GM11168 (cell line): Measurements from ENCODE around the gene MALT1.

ENCODE experiments used
- in situ Hi-C: fragments of 300-500 bp; cut with MboI; formaldehyde crosslinking; loops from one replicate; pipeline ENCODE4 v1.12.0; 2022; ENCODE audit warnings: low sequenced_read_pairs; ENCODE audit not compliant: unreplicated experiment

Gene MALT1

DNA sequence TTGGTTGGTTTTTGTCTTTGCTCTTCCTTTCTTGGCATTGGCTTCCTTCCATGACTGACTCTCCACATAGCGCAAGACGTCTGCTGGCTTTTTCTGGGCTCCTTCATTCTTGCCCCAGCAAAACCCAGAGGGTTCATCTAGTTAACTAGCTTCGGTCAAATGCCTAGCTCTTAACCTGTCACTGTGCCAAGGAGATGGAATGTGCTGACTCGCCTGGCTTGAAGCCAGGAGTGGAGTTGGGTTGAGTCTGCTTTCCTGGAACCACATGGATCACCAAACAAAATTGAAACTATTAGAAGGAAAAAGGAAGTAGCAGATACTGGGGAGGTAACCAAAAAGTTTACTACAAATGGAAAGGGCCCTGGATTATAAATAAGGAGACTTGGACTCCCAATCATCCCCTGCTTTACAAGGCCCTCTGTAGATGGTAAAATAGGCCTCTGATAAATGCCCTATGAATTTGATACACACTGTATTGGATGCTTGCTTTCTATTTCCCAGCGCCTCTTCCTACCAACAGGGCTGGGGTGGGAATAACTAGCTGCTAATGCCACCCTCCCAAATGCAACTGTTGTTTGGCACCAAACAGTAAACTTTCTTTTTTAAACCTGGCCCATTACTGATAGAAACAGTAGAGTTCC is 11.3 kb downstream of the MALT1 start:
- in situ Hi-C loops: no loop called here

DNA sequence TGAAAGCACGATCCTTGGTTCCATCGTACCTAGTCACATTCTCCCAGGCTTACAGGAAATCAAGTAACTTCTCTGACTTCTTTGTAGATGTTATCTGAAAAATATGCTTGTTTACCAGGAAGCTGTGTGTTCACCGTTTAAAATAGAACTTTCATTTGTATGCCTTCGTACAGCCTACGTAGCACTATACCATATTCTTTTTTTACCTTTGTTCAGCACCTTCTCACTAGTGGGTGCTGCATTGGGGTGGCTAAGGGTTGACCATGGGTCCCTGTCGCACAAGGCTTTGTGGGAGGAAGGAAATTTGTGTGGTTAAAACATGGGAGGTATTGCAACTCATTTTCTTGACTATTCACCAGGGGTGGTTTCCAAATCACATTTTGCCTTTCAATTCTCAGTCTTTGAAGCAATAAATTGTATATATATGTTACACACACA is 16.6 kb downstream of the MALT1 start:
- in situ Hi-C loops: no loop called here

DNA sequence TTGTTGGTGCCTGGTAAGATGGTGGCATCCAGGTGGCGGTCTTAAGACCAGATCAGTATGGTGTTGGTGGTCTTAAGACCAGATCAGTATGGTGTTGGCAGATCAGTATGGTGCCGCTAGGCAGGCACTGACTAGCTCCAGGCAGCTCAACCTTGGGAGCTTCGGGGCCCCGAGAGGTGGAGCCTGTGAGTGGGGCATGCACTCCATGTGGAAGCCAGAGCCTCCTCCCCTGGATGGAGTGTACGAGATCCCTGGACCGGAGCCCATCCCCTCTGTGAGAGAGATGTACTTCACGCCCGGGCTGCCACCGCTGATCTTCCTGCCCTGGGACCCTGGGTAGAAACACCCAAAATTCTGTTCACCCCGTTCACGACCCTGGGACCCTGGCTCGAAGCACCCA is 19.0 kb downstream of the MALT1 start:
- in situ Hi-C loops: no loop called here

DNA sequence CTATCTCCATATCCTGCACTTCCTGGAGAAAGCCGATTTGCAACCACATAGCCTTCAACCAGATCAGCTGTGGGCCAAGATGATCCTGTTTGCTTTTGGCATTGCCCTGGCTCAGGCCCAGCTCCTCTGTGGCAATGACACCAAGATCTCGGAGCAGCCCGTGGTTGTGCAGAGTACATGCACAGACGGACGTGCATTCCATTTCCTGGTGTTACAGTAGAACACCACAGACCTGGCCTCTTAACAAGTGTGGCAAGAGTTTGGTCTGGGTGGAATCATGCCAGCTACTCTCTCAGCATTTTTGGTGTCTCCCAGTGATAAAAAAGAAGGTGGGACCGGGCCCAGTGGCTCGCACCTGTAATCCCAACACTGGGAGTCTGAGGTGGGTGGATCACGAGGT is 20.0 kb downstream of the MALT1 start:
- in situ Hi-C loops: no loop called here

DNA sequence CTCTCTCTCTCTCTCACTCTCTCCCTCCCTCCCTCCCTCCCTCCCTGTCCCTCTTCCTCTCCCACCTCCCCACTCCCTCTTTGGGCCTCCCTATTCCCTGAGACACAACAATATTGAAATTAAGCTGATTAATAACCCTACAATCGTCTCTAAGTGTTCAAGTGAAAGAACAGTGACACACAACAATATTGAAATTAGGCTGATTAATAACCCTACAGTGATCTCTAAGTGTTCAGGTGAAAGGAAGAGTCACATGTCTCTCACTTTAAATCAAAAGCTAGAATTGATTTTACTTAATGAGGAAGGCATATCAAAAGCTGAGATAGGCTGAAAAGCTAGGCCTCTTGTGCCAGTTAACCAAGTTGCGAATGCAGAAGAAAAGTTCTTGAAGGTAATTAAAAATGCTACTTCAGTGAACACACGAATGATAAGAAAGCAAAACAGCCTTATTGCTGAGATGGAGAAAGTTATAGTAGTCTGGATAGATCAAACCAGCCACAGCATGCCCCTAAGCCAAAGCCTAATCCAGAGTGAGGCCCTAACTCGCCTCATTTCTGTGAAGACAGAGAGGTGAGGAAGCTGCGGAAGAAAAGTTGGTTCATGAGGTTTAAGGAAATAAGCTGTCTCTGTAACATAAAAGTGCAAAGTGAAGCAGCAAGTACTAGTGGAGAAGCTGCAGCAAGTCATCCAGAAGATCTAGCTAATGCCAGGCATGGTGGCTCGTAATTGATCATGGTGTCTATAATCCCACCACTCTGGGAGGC is 21.3 kb downstream of the MALT1 start:
- in situ Hi-C loops: no loop called here

DNA sequence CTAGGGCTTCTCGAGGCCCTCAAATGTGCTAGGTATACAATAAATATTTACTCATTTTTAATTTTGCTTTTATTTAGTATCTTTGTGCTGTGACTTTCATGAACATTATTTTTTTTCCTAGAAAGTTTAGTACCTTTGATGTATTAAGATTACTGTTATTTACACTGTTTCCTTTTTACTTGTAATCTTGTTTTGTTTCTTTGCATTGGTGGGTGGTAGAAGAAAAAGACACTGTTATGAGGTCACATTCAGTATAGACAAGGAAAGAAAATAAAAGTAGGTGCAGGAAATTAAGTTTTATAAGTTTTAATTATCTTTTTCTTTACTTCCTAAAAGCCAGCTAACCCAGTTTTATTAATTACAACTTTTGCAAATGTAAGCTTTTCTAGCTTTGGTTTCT is 23.0 kb downstream of the MALT1 start:
- in situ Hi-C loops: no loop called here

DNA sequence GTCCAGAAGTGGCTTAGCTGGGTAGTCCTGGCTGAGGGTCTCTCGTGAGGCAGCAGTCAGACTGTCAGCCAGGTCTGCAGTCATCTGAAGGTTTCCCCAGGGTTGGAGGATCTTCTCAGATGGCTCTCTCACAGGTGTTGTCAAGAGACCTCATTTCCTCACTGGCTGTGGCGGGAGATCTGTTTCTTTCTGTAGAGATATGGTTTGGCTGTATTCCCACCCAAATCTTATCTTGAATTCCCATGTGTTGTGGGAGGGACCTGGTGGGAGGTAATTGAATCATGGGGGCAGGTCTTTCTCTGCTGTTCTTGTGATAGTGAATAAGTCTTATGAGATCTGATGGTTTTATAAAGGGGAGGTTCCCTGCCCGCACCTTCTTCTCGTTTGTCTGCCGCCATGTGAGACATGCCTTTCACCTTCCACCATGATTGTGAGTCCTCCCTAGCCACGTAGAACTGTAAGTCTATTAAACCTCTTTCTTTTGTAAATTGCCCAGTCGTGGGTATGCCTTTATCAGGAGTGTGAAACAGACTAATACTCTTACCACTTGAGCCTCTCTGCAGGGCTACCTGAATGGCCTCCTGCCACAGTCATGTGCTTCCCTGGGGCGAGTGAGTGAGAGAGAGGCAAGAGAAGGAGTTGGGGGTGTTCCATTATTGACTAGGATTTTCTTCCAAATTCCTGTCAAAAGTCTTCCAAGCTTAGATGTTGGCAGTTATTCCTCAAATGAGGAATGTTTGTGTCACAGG is 23.6 kb downstream of the MALT1 start:
- in situ Hi-C loops: no loop called here

DNA sequence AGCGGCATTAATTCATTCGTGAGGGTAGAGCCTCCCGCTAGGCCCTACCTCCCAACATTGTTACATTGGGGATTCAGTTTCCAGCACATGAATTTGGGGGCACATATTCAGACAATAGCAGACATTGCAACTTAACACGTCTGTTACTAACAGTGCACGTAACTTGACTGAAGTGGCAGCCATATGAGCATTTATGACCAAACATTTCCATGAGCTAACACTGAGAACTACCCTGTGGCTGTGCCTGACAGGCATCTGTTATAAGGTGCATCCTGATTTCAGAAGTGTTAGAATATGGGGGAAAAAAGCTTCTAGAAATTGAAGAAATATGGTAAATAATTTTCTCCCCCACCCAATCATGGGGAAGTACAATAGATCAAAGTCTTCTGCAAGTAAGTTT is 24.5 kb downstream of the MALT1 start:
- in situ Hi-C loops: no loop called here

DNA sequence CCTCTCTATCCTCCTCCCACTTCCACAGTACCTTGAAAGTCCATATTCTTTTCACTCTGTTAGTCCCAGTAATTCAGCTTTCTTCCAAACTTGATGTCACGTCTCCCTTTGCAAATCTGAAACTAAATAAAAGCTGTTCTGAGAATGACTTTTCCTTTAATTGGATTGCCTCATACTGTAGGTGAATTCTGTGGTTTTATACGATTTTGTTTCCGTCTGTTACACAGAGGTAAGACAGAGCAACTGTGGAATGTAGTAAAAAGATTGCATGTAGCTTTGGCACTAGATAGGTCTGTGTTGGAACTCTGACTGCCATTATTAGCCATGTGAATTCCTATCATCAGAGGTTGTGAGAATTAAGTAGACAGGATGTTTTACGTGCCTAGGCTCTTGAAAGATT is 25.9 kb downstream of the MALT1 start:
- in situ Hi-C loops: no loop called here

DNA sequence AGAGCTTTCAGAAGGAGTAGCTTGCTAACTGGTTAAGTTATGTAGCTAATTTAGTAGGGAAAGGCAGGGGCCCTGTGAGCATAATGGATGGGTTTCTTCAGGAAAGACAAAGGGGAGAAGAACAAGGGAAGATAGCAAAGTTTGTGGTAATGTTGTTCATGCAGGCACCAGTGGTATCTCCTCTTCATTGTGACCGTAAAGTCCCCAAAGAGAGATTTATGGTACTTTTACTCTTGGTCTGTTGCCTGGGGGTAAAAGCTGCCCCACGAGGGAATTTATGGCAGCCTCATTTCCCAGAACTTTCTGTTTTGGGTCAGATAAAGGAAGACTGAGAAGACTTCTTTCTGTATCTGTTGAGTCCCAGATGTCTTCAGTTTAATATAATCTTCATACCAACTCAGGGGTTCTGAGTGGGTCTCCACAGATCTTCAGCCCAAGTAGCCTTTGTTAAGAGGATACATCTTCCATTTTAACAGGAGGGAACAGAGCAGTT is 27.5 kb downstream of the MALT1 start:
- in situ Hi-C loops: no loop called here

DNA sequence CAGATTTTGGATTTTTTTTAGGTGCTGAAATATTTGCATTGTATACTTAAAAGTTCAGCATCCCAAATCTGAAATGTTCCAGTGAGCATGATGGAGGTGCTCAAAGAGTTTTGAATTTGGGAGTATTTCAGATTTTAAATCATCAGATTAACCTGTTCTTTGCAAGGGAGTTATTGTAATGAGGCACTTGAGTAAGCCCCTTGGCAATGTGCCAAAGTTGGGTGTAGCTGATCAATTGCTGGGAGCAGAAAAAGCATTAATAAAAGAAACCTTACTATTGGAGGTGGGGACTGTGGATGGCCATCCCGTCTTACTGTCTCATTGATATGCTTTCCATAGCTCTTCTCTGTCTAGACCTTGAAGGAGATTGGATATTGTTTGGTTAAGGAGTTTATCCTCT is 28.3 kb downstream of the MALT1 start:
- in situ Hi-C loops: no loop called here

DNA sequence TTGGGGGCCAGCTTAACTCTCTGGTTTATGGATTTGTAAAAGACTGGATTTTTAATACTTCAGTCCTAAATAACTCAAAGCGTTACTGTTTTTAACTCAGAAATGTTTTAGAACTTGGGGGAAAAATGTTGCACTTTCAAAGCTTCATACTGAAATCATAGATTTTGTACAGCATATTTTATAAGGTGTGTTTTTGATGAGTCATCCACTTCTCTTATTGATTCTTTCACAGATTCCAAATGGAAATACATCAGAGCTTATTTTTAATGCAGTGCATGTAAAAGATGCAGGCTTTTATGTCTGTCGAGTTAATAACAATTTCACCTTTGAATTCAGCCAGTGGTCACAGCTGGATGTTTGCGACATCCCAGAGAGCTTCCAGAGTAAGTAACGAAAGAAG is 28.9 kb downstream of the MALT1 start:
- in situ Hi-C loops: no loop called here

DNA sequence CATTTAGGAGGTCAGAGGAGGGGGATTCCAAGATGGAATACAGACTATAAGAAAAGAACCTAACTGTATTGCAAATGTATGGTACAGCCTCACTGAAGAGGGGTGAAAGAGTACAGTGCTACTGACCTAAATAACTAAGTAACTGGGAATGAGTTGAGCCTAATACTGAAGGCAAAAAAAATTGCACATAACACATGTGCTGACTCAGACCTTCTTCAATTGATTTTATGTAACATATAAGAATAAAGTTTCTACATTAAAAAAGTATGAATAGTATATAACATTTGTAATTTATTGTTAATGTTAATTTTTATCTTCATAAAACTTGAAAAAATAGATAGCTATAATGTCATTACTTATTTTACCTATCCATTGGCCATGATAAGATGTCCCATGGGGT is 41.7 kb downstream of the MALT1 start:
- in situ Hi-C loops: no loop called here

DNA sequence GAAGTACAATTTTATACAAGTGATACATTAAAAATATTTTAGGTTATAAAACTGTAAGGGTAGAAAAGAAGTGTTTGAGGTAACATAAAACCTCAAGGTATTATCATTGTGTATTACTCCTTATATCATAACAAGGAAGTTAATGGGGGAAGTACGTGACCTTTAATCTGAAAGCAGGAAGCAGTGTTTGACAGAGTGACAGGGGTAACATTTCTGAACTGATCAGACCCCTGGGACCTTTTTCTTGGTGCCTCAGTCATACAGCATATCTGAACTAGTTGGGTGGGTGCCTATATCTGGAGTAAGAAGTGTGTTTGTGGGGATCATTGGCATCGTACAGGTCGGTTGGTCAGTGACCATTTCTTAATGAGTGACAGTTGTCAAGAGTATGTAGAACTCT is 43.0 kb downstream of the MALT1 start:
- in situ Hi-C loops: no loop called here

DNA sequence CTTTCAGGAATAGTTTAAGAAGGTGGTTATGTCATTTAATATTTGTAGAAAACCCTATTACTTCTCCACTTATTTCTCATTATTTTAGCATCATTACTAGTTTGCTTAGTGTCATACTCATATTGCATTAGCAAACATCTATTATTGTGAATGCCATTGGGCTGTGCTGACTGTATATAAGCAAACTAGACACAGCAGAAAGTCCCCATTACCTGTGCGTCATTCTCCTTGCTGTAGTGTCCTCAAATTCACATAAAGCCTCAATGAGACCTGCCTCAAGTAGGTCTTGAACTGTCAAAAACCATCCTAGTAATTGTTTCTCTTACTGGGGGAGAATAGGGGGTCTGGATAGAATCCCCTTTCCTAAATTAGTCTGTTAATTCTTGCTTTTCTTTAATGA is 43.6 kb downstream of the MALT1 start:
- in situ Hi-C loops: no loop called here

DNA sequence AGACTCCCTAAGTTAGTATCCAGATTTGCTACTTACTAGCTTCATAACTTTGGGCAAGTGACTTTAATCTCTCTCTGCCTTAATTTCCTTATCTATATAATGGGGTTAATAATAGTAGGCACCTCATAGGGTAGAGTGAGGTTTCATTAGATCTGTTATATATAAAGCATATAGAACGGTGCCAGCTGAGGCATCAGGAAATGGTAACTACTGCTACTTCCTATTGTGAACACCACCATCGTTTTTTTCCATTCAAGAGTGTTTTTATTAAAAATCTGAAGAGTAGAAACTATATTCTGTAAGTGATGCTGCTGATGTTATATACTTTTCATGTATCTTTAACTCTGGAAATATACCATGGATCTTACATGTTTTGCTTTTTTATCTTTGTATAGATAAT is 44.3 kb downstream of the MALT1 start:
- in situ Hi-C loops: no loop called here

DNA sequence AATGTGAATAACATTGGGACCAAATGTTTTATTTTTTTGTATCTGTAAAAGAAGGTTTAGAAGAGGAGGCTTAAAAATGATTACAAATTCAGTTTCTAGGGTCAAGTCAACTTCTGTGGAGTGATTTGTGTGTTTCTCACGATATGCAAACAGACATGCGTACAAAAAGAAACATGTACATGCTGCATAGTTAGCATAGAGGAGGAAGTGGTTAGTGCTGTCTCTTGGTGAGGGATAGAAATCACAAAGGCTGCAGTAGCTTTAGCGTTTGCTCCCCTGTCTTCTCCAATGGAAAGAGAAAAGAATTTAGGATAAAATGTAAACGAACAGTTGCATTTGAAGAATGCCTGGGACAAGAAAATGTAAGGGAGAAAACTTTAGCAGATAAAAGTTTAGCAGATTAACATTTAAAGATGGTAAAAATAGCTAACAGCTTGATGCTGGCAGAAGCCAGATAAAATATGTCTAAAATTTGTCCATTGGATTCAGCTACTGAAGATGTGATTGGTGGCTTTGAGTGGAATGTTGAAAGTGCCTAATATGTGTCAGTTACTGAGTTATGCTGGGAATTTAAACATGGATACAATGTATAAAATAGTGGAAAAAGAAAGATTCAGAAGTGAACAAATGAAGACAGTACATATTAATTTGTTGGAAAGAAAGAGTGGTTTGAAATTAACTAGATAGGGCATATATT is 44.9 kb downstream of the MALT1 start:
- in situ Hi-C loops: no loop called here

DNA sequence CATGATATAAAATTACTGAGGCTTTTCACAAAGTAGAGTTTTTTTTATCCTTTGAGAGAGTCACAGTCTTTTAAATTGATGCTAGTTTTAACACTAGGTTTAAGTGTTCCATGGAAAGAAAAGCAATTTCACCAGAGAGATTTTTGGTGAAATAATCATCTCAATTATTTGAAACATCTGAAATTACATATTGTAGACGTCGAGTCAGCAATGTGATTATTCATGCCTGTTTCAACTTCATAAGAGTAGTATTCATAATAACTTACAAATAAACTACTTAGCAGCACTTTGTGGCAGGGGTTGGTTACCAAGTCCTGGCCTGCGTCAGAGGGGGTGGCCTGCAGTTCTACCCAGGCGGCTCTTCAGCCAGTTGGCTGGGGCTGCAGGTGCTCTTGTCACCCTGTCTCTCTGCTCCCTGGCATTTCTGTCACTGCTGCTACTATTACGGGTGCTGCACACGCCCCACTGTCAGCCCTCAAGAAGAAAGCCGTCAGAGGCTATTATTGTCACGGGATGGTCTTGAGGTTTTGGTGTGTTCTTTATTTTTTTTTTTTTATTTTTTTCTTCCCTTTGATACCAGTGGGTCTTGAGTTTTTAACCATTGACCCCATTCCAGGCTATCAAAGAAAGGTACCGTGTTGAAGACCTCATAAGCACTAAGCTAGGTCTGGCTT is 50.4 kb downstream of the MALT1 start:
- in situ Hi-C loops: no loop called here

DNA sequence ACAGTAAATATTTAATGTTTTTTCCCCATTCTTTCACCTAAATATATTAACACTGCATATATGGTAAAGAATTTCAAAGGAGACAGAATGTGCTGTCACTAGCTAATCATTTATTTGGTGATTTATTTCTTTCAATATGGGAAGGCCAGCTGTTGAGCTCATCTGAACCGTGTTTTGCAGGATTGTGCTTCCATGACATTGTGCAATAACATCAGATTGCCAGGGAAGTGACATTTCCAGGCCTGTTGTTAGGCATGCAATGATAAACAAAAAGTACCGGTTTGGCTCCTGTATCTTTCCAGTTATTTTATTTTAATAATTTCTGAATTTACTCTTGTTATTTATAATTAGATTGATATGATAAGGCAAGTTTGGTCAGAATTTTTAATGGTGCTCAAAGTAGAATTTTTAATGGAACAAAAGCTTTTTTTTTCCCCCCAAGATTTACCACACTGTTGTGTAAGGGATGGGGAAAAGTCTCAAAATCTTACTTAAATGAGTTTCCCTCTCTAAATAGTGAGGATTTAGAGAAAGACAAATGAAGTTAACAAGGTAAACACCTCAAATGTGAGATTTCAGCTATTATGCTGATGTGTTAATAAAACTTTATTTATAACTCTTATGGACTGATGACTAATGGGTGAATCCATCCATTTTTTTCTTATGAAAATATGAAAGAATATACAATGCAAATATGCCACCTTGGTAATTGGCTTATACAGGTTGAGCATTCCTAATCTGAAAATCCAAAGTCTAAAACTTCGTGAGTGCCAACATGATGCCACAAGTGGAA is 52.7 kb downstream of the MALT1 start:
- in situ Hi-C loops: no loop called here
